K562 (cell line): ENCODE results near the gene MAZ. TPM values are rescaled to one million over a fixed set of nuclear protein-coding genes. Genes with fewer than 3 reads are reported as not detected.

Experiments
- CBFA2T3 ChIP-seq: fragments of 450-650 bp; IDR thresholded peaks from 2 replicates; pipeline ENCODE4 v1.6.1; 2017
- CGGBP1 ChIP-seq: fragments of 250-450 bp; sonication (Bioruptor Pico); IDR thresholded peaks from 2 replicates; pipeline ENCODE4 v1.9.0; 2021; ENCODE audit warnings: mild to moderate bottlenecking
- ESRRA ChIP-seq: fragments of 450-650 bp; IDR thresholded peaks from 2 replicates; pipeline ENCODE4 v1.6.1; 2014; ENCODE audit warnings: low read depth, mild to moderate bottlenecking, moderate library complexity, borderline replicate concordance
- HOXB6 ChIP-seq: fragments of 250-450 bp; sonication (Bioruptor Pico); IDR thresholded peaks from 2 replicates; pipeline ENCODE4 v1.5.1; 2022; ENCODE audit warnings: mild to moderate bottlenecking, borderline replicate concordance
- JUND ChIP-seq, 2 experiments: IDR thresholded peaks; 2 replicates in 1 of 2; 3 replicates in 1 of 2; pipeline ENCODE4 v1.6.1; 2011; ENCODE audit warnings: borderline replicate concordance in 2 of 2, low read depth in 2 of 2, low read length in 2 of 2, improper control_type of control experiment in 1 of 2, missing biosample characterization in 1 of 2, missing genetic modification characterization in 1 of 2, missing genetic modification reagents in 1 of 2
- KAT2B ChIP-seq: IDR thresholded peaks from one replicate; pipeline ENCODE4 v1.6.1; 2012; ENCODE audit warnings: low read depth, mild to moderate bottlenecking, control low read depth, inconsistent platforms, low read length, moderate library complexity
- KHSRP ChIP-seq: fragments of 450-650 bp; IDR thresholded peaks from 2 replicates; pipeline ENCODE4 v1.6.1; 2017
- LEF1 ChIP-seq: fragments of 450-650 bp; IDR thresholded peaks from 2 replicates; pipeline ENCODE4 v1.6.1; 2016; ENCODE audit warnings: mild to moderate bottlenecking
- MED1 ChIP-seq: sonication (generic); formaldehyde crosslinking; IDR thresholded peaks from 2 replicates; pipeline ENCODE4 v1.8.1; 2023; ENCODE audit warnings: missing genetic modification reagents, borderline replicate concordance
- MTF1 ChIP-seq: fragments of 250-450 bp; sonication (Bioruptor Pico); IDR thresholded peaks from 2 replicates; pipeline ENCODE4 v1.9.0; 2021; ENCODE audit warnings: moderate library complexity, mild to moderate bottlenecking, inconsistent platforms, borderline replicate concordance
- NR1H2 ChIP-seq: sonication (generic); formaldehyde crosslinking; IDR thresholded peaks from 2 replicates; pipeline ENCODE4 v1.4.0; 2020; ENCODE audit warnings: mild to moderate bottlenecking, missing genetic modification reagents
- PCBP2 ChIP-seq: fragments of 200-400 bp; formaldehyde crosslinking; IDR thresholded peaks from 2 replicates; pipeline ENCODE4 v1.6.1; 2018; ENCODE audit warnings: low read length, low read depth, mild to moderate bottlenecking, moderate library complexity; ENCODE audit not compliant: poor library complexity, severe bottlenecking
- RAD51 ChIP-seq: fragments of 450-650 bp; IDR thresholded peaks from 2 replicates; pipeline ENCODE4 v1.7.1; 2016; ENCODE audit warnings: low read depth, mild to moderate bottlenecking, borderline replicate concordance
- RFX1 ChIP-seq: fragments of 450-650 bp; IDR thresholded peaks from 2 replicates; pipeline ENCODE4 v1.6.1; 2016; ENCODE audit warnings: mild to moderate bottlenecking, moderate library complexity
- TAF7 ChIP-seq: fragments of 450-650 bp; IDR thresholded peaks from 2 replicates; pipeline ENCODE4 v1.6.1; 2016; ENCODE audit warnings: missing genetic modification characterization, missing compliant biosample characterization
- YBX1 ChIP-seq: fragments of 450-650 bp; IDR thresholded peaks from 2 replicates; pipeline ENCODE4 v1.7.1; 2016; ENCODE audit warnings: mild to moderate bottlenecking
- ZBTB11 ChIP-seq, 3 experiments: fragments of 200-800 bp in 1 of 3; fragments of 250-450 bp in 1 of 3; fragments of 450-650 bp in 1 of 3; sonication (Bioruptor Pico) in 1 of 3; sonication (Bioruptor generic) in 1 of 3; formaldehyde crosslinking in 1 of 3; IDR thresholded peaks; 2 replicates each; pipeline versions ENCODE4 v1.6.1 to v1.8.0; 2016 to 2022; ENCODE audit warnings: mild to moderate bottlenecking in 2 of 3, missing genetic modification characterization in 2 of 3, missing compliant biosample characterization in 1 of 3, moderate library complexity in 1 of 3
- ZKSCAN3 ChIP-seq: fragments of 250-450 bp; sonication (Bioruptor Pico); IDR thresholded peaks from 2 replicates; pipeline ENCODE4 v1.4.0; 2020
- ZNF551 ChIP-seq: fragments of 250-450 bp; sonication (Bioruptor Pico); IDR thresholded peaks from 2 replicates; pipeline ENCODE4 v1.5.0; 2021; ENCODE audit warnings: mild to moderate bottlenecking, moderate library complexity
- polyA plus RNA-seq, 8 experiments: library from polyadenylated mRNA; depleted of rRNA in 4 of 8; stranded (reverse) in 5 of 8; unstranded in 3 of 8; fragments of >200 nt; fragmentation: Nextera tagmentation in 2 of 8; fragmentation: Illumina TruSeq in 1 of 8; extraction: Ambion mirVana in 2 of 8; extraction: Trizol in 1 of 8; gene quantifications; 2 replicates each; pipeline versions ENCODE4 v1.2.1 to v1.2.3, GENCODE V29; 2011 to 2014; ENCODE audit warnings: inconsistent platforms in 1 of 8, missing spikeins in 1 of 8
- total RNA-seq, 7 experiments: library from RNA; depleted of rRNA in 6 of 7; stranded (reverse); fragments of >200 nt in 6 of 7; fragmentation: Illumina TruSeq in 2 of 7; extraction: Trizol in 2 of 7; gene quantifications; 2 replicates each; pipeline versions ENCODE4 v1.2.1 to v1.2.3, GENCODE V29; 2011 to 2021; ENCODE audit warnings: low replicate concordance in 1 of 7
- TF ChIP-seq, protein P1 (sequence below): fragments of 450-650 bp; IDR thresholded peaks from 2 replicates; pipeline ENCODE4 v1.7.1; 2018; ENCODE audit warnings: mild to moderate bottlenecking, low read depth; ENCODE audit not compliant: partially characterized antibody
- TF ChIP-seq, protein P2 (sequence below): sonication (generic); formaldehyde crosslinking; IDR thresholded peaks from 2 replicates; pipeline ENCODE4 v1.8.1; 2023; ENCODE audit warnings: mild to moderate bottlenecking, missing genetic modification reagents

The MAZ gene
- total and polyA plus RNA-seq, 9 of the 15 experiments (the other 6 are each of a cell fraction or from before 2014, with no cell fraction given) = 45.4 to 532 (median 250) TPM

GRCh38 chr16:29811170-29811895 lies 5.0 kb downstream of the MAZ start (continued):
- TF ChIP-seq KHSRP = no peak
- no peak for TF ChIP-seq TAF7 (tag)
- no peak for TF ChIP-seq CGGBP1 (CRISPR knock-in tag)
- no peak for TF ChIP-seq YBX1
- TF ChIP-seq RFX1 = no peak
- TF ChIP-seq MTF1 (CRISPR knock-in tag) = no peak
- TF ChIP-seq PCBP2 = no peak
- peak in 1 of 3 experiments; percentile 57; a peak in 1 of 6 replicates for TF ChIP-seq ZBTB11 (CRISPR knock-in tag; IDR thresholded peaks at IDR 0.05)
- TF ChIP-seq, protein P1, sequence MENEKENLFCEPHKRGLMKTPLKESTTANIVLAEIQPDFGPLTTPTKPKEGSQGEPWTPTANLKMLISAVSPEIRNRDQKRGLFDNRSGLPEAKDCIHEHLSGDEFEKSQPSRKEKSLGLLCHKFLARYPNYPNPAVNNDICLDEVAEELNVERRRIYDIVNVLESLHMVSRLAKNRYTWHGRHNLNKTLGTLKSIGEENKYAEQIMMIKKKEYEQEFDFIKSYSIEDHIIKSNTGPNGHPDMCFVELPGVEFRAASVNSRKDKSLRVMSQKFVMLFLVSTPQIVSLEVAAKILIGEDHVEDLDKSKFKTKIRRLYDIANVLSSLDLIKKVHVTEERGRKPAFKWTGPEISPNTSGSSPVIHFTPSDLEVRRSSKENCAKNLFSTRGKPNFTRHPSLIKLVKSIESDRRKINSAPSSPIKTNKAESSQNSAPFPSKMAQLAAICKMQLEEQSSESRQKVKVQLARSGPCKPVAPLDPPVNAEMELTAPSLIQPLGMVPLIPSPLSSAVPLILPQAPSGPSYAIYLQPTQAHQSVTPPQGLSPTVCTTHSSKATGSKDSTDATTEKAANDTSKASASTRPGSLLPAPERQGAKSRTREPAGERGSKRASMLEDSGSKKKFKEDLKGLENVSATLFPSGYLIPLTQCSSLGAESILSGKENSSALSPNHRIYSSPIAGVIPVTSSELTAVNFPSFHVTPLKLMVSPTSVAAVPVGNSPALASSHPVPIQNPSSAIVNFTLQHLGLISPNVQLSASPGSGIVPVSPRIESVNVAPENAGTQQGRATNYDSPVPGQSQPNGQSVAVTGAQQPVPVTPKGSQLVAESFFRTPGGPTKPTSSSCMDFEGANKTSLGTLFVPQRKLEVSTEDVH = peak; percentile 57
- no peak for TF ChIP-seq ZKSCAN3 (CRISPR knock-in tag)
- TF ChIP-seq, protein P2, sequence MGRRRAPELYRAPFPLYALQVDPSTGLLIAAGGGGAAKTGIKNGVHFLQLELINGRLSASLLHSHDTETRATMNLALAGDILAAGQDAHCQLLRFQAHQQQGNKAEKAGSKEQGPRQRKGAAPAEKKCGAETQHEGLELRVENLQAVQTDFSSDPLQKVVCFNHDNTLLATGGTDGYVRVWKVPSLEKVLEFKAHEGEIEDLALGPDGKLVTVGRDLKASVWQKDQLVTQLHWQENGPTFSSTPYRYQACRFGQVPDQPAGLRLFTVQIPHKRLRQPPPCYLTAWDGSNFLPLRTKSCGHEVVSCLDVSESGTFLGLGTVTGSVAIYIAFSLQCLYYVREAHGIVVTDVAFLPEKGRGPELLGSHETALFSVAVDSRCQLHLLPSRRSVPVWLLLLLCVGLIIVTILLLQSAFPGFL (CRISPR knock-in tag) = no peak
- TF ChIP-seq NR1H2 (CRISPR knock-in tag) = no peak
- TF ChIP-seq ESRRA = no peak
- TF ChIP-seq HOXB6 (CRISPR knock-in tag) = no peak
- TF ChIP-seq ZNF551 (CRISPR knock-in tag) = no peak
- TF ChIP-seq RAD51 = no peak
- no peak for TF ChIP-seq JUND (IDR thresholded peaks at IDR 0.05; ENCODE audit: borderline replicate concordance, low read depth, low read length)
- TF ChIP-seq JUND (tag; IDR thresholded peaks at IDR 0.05; ENCODE audit: borderline replicate concordance, low read depth, low read length) = no peak; the same call in 2 of the 3 replicates
- no peak for TF ChIP-seq MED1 (CRISPR knock-in tag)
- no peak for TF ChIP-seq LEF1
- TF ChIP-seq KAT2B = no peak
- no peak for TF ChIP-seq CBFA2T3
